Sigmoid colon (tissue), 4 donors: ENCODE data around the gene GAREM2.

ENCODE experiments used
- CTCF ChIP-seq, 4 experiments: fragments of 450-650 bp in 3 of 4; fragments of 200-600 bp in 1 of 4; IDR thresholded peaks; one replicate each; pipeline ENCODE4 v1.5.1; 2016 to 2019; ENCODE audit warnings: antibody characterized with exemption in 4 of 4, mild to moderate bottlenecking in 3 of 4, moderate library complexity in 2 of 4
- EP300 ChIP-seq, 4 donors: sonication (generic); formaldehyde crosslinking; IDR thresholded peaks; one replicate each; pipeline ENCODE4 v1.6.1; 2017; ENCODE audit warnings: antibody characterized with exemption in 4 of 4
- POLR2A ChIP-seq, 2 donors: fragments of 450-650 bp; IDR thresholded peaks; one replicate each; pipeline ENCODE4 v1.6.1; 2016; ENCODE audit warnings: antibody characterized with exemption in 2 of 2, mild to moderate bottlenecking in 2 of 2, moderate library complexity in 2 of 2
- POLR2AphosphoS5 ChIP-seq, 4 donors: sonication (generic); formaldehyde crosslinking; IDR thresholded peaks; one replicate each; pipeline ENCODE4 v1.6.1; 2017; ENCODE audit warnings: antibody characterized with exemption in 4 of 4

- TF ChIP-seq CTCF (IDR thresholded peaks at IDR 0.05) (no peak), POLR2A (IDR thresholded peaks at IDR 0.05) (no peak), POLR2AphosphoS5 (IDR thresholded peaks at IDR 0.05) (no peak), EP300 (IDR thresholded peaks at IDR 0.05) (no peak)
Observed at GRCh38 chr2:26165403-26165802, 7.5 kb upstream of the GAREM2 start.
